Retinal pigment epithelial cell (primary cell): Measurements from ENCODE around the gene CLPTM1.
"Not testable (repeated sequence)": the region's sequence is repeated elsewhere in the genome, so short reads cannot be mapped to it uniquely, and the experiment has no call there.

ENCODE experiments used
- DNase-seq: peaks from one replicate; pipeline ENCODE4 v3.0.0-alpha.2; 2010; ENCODE audit warnings: low read depth
- H3K4me3 ChIP-seq: 2 replicates; pipeline ENCODE4 v1.5.1; 2011; ENCODE audit warnings: mild to moderate bottlenecking, low read length, control low read depth, moderate library complexity
- CTCF ChIP-seq: conservative IDR thresholded peaks from 2 replicates; pipeline ENCODE4 v1.5.1; 2011; ENCODE audit warnings: low read depth, low read length, control low read depth, inconsistent platforms

CLPTM1 gene

DNA sequence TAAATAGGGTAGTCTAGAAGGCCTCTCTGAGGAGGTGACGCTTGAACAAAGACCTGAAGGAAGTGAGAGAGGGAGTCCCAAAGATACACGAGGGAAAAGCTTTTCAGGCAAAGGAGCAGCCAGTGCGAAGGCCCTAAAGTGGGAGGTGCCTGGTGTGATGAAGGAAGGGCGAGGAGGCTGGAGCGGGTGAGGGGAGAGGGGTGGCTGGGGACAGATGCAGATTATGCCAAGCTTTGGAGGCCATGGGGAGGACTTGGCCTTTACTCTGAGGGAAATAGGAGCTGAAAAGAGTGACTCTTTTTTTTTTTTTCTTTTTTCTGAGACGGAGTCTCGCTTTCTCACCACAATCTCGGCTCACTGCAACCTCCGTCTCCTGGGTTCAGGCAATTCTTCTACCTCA, 2.9 kb downstream of the CLPTM1 start:
- DNase-seq = no peak
- H3K4me3 ChIP-seq = no peak overlapping the region
- TF ChIP-seq CTCF = no peak

DNA sequence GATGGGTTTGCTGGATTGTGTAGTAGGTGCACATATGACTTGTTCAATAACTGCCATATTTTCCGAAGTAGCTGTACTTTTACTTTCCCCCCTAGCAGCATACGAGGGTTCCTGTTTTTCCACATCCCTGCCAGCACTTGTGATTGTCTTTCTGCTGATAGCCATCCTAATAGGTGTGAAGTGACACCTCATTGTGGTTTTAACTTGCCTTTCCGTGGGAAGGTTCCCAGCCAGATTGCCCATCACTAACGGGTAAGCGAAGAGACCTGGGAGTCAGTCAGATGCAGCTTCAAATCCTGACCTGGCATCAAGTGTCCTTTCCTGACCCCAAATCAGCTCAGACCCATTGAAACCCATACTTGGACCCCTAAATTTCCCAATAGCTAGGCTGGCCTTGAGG, 4.5 kb downstream of the CLPTM1 start:
- TF ChIP-seq CTCF = no peak
- no peak for DNase-seq
- H3K4me3 ChIP-seq = no peak overlapping the region

DNA sequence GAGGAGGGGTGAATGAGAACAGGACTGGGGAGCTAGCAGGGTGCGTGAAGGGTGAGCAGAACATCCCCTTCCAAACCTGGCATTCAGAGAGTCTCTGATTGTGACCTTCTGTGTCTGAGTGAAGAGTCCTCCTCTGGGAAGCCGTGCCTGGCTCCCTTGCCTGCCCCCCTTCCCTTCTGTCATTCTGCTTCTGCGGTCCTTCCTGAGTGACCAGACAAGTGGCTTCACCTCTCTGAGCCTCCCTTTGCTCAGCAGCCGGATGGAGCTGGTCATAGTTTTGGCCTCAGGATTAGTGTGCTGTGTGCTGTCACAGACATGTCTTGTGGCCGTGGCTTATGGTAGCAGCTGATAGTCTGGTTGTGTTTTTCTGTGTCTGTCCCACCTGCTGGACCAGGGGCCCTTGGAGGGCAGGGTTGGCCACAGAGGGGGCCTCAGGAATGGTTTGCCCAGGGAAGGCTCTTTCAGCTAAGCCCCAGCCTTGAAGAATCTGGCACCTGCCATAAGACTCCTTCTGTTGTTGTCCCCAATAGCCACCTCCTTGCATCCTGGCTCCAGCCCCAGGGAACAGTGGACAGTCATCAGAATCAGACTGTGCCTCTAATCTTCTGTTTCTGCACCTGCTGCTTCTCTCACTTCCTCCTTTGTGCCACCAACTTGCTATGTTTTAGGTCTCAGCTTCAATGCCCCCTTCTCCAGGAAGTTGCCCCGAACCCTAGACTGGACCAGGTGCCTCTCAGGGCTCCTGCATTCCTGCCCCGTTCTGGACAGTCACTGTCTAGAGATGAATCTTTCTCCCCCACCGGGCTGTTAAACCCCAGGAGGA, 5.9 kb downstream of the CLPTM1 start:
- no peak for DNase-seq
- no peak for TF ChIP-seq CTCF

GRCh38 chr19:44961821-44962220, 6.6 kb downstream of the CLPTM1 start:
- TF ChIP-seq CTCF = no peak
- H3K4me3 ChIP-seq = no peak overlapping the region
- DNase-seq = no peak

More for the DNA sequence above, 5.9 kb downstream of the CLPTM1 start:
- no peak overlapping the region for H3K4me3 ChIP-seq

GRCh38 chr19:44968118-44968517, 12.9 kb downstream of the CLPTM1 start:
- TF ChIP-seq CTCF = no peak
- H3K4me3 ChIP-seq = no peak overlapping the region
- DNase-seq = no peak

DNA sequence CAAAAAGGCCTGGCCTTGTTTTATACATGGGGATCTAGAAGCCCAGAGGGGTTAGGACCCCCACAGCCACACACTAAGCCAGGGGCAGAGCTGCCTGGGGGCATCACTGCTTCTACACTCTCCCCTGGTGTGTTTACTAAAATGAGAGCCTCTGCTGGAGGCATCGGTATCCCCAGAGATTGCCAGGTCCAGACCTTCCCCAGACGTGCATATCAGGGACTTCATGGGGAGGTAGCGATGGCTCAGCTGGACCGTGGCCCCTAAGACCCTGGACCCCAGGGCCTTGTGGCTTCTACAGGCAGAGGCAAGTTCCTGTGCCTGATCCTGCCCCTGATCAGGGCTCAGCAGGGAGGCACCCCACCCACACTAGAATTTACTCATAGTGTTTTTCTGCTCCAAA, 13.5 kb downstream of the CLPTM1 start:
- no peak for DNase-seq
- H3K4me3 ChIP-seq = no peak overlapping the region
- no peak for TF ChIP-seq CTCF

DNA sequence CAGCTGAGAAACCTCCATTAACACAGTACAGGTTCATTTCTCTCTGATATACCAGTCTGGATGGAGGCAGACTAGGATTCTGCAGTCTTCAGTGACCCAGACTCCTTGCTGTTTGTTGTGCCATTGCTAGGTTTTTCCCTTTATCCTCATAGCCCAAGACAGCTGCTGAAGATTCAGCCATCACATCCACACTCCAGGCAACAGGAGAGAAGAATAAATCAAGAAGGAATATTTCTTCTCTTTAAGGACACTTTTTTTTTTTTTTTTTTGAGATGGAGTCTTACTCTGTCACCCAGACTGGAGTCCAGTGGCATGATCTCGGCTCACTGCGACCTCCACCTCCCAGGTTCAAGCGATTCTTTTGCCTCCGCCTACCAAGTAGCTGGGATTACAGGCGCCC, 14.3 kb downstream of the CLPTM1 start:
- DNase-seq = no peak
- no peak for TF ChIP-seq CTCF
- H3K4me3 ChIP-seq = no peak overlapping the region

GRCh38 chr19:44971451-44971850, 16.3 kb downstream of the CLPTM1 start:
- DNase-seq, H3K4me3 ChIP-seq: not testable (repeated sequence)
